DMS 273 (cell line): ENCODE results near the gene ARHGEF3.

Source experiments
- DNase-seq: peaks from one replicate; lab custom pipeline; 2025; ENCODE audit not compliant: unreplicated experiment; lab: John Stamatoyannopoulos, UW

ARHGEF3 gene

GRCh38 chr3:56688191-56688590 is 113.6 kb downstream of the ARHGEF3 start:
- no peak for DNase-seq

GRCh38 chr3:56684029-56684428 is 117.7 kb downstream of the ARHGEF3 start:
- DNase-seq = no peak

GRCh38 chr3:56683122-56683817 is 118.5 kb downstream of the ARHGEF3 start, which contains the start of gene TASOR:
Gene TASOR (minus strand): TSS chr3:56683265. CDS start chr3:56683006, 259 bp downstream.
- DNase-seq = peak; percentile 89

GRCh38 chr3:56682462-56683121 is 119.2 kb downstream of the ARHGEF3 start:
- peak; percentile 86 for DNase-seq

GRCh38 chr3:56681984-56682461 is 119.7 kb downstream of the ARHGEF3 start:
- DNase-seq = no peak

GRCh38 chr3:56680054-56680580 is 121.6 kb downstream of the ARHGEF3 start:
- DNase-seq = no peak
